OCI-LY3 (cell line): Measurements from ENCODE around the gene ADCY4.

ENCODE experiments used
- H2AFZ ChIP-seq: fragments of 200-600, 300-600 bp; shearing (Covaris generic); 2 replicates; pipeline ENCODE4 v1.6.0; 2014; ENCODE audit warnings: antibody characterized with exemption, low read depth, low read length
- H3K27ac ChIP-seq: fragments of 200-600, 300-600 bp; sonication (generic); 2 replicates; pipeline ENCODE4 v1.5.1; 2014; ENCODE audit warnings: mild to moderate bottlenecking, low read length, moderate library complexity, mixed read lengths
- H3K27me3 ChIP-seq: fragments of 200-600, 300-600 bp; sonication (generic); 2 replicates; pipeline ENCODE4 v1.6.1; 2014; ENCODE audit warnings: low read depth, low read length, mixed read lengths
- H3K36me3 ChIP-seq: fragments of 200-600, 300-600 bp; sonication (generic); replicated peaks from 2 replicates; pipeline ENCODE3; 2014; ENCODE audit warnings: low read depth, low read length, mixed read lengths
- H3K4me1 ChIP-seq: fragments of 300-600, 200-600 bp; sonication (generic); 2 replicates; pipeline ENCODE4 v1.6.1; 2014; ENCODE audit warnings: low read length, mixed read lengths
- H3K4me2 ChIP-seq: fragments of 200-600, 300-600 bp; sonication (generic); 2 replicates; pipeline ENCODE4 v1.6.1; 2014; ENCODE audit warnings: low read length, mixed read lengths
- H3K4me3 ChIP-seq: fragments of 300-600, 200-600 bp; sonication (generic); 2 replicates; pipeline ENCODE4 v1.5.1; 2014; ENCODE audit warnings: antibody characterized with exemption, mild to moderate bottlenecking, low read length, moderate library complexity
- H3K79me2 ChIP-seq: fragments of 300-600, 200-600 bp; shearing (Covaris generic); 2 replicates; pipeline ENCODE4 v1.6.1; 2014; ENCODE audit warnings: mild to moderate bottlenecking, low read length, mixed read lengths
- H3K9ac ChIP-seq: fragments of 300-600, 200-600 bp; shearing (Covaris generic); 2 replicates; pipeline ENCODE4 v1.6.0; 2014; ENCODE audit warnings: mild to moderate bottlenecking, low read length, moderate library complexity
- H3K9me3 ChIP-seq: fragments of 200-600, 300-600 bp; shearing (Covaris generic); 2 replicates; pipeline ENCODE4 v1.6.1; 2014; ENCODE audit warnings: low read length, mixed read lengths; ENCODE audit not compliant: insufficient read depth
- H4K20me1 ChIP-seq: fragments of 200-600, 300-600 bp; sonication (generic); 2 replicates; pipeline ENCODE4 v1.6.1; 2016; ENCODE audit warnings: low read length, mixed read lengths; ENCODE audit not compliant: insufficient read depth
- EZH2phosphoT487 ChIP-seq: fragments of 200-600 bp; shearing (Covaris generic); IDR thresholded peaks from 2 replicates; pipeline ENCODE4 v1.6.1; 2018; ENCODE audit warnings: antibody characterized with exemption, mixed run types, low read depth
- TF ChIP-seq, protein P1 (sequence below): fragments of 200-600, 300-600 bp; sonication (generic); IDR thresholded peaks from 2 replicates; pipeline ENCODE4 v1.5.1; 2014; ENCODE audit warnings: antibody characterized with exemption, low read length, low read depth

Gene ADCY4

DNA sequence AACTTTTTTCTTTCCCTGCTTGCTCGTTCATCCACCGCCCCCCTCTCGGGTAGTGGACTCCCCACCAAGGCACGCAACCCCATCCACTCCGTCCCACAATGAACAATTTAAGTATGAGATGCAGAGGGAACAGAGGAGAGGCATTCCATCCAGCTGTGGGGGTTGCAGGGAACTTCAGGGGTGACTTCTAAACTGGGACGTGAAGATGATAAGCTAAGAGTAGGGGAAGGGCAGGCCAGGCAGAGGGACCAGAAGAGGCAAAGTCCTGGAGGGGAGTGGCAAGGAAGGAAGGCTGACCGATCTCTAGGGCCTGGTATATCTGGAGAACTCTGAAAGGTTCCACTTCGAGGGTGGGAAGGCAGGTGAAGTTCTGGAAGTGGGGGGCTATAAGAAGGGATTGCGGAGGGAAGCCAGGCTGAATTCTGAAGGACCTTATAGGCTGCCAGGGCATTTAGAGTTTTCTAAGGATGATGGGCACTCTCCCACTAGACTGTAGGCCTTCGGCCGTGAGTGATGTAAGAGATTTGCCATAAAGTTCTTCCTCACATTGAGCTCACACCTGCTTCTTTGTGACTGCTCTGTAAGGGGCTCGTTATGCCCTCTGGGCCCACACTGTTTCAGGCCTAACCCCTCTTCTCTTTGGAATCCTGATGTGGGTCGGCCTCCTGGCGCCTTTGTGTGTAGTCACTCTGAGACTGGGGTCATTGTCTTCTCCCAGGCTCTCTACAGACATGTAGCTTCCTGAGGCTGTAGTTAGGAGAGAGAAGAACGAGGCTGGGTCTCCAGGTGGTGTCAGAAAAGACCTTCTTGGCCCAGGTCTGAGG, 45.2 kb upstream of the ADCY4 start:
- H3K27me3 ChIP-seq, result no peaks in the 10 kb centered on the region
- H3K4me3 ChIP-seq, result no peak overlapping the region
- H3K9me3 ChIP-seq, result no peaks in the 10 kb centered on the region
- no peak overlapping the region for H3K4me2 ChIP-seq
- H2AFZ ChIP-seq, result no peak overlapping the region
- no peak for TF ChIP-seq EZH2phosphoT487
- TF ChIP-seq, protein P1, sequence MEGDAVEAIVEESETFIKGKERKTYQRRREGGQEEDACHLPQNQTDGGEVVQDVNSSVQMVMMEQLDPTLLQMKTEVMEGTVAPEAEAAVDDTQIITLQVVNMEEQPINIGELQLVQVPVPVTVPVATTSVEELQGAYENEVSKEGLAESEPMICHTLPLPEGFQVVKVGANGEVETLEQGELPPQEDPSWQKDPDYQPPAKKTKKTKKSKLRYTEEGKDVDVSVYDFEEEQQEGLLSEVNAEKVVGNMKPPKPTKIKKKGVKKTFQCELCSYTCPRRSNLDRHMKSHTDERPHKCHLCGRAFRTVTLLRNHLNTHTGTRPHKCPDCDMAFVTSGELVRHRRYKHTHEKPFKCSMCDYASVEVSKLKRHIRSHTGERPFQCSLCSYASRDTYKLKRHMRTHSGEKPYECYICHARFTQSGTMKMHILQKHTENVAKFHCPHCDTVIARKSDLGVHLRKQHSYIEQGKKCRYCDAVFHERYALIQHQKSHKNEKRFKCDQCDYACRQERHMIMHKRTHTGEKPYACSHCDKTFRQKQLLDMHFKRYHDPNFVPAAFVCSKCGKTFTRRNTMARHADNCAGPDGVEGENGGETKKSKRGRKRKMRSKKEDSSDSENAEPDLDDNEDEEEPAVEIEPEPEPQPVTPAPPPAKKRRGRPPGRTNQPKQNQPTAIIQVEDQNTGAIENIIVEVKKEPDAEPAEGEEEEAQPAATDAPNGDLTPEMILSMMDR, result no peak
- no peaks in the 10 kb centered on the region for H4K20me1 ChIP-seq
- no peak overlapping the region for H3K27ac ChIP-seq
- peaks cover 4% of the 10 kb centered on the region for H3K36me3 ChIP-seq
- H3K9ac ChIP-seq, result no peak overlapping the region
- no peaks in the 10 kb centered on the region for H3K79me2 ChIP-seq
- peaks cover 10% of the 10 kb centered on the region for H3K4me1 ChIP-seq

DNA sequence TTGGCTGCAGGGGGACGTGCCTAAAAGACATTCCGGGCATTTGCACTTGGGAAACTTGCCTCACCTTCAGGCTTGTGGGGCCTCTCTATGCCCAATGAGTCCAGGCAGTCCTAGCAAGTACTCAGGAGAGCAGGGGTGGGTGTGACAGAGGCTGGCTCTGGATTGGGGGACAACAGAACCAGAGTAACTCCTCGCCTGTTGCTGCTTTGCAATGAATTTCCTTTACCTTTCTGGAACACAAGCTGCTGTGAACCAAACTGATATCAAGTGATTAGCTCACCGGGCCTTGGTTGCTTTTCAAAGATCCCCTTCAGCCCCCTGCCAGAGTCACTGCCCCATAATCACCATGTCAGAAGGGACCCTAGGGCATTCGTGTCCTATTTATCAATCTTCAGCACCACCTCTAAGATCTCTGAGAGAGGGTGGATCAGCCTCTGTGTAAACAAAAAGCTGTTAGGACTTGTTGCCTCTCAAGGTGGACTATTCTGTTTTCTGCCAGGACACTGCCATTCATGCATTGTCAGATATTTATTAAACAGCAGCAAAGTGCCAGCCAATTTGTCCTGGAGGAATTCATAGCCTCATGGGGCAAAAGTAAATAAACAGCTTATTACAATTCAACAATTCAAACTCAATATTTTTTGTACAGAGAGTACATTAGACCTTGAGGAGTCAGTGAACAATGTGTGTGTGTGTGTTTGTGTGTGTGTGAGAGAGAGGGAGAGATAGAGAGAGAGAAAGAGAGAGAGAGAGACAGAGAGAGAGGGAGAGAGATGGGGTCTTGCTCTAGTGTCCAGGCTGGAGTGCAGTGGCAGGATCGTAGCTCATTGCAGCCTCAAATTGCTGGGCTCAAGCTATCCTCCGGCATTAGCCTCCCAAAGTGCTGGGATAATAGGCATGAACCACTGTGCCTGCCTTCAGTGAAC, 44.4 kb upstream of the ADCY4 start:
- H3K27ac ChIP-seq, result no peak overlapping the region
- H3K4me2 ChIP-seq, result no peak overlapping the region
- no peak for TF ChIP-seq EZH2phosphoT487
- TF ChIP-seq, protein P1, result no peak
- H3K4me3 ChIP-seq, result no peak overlapping the region
- H3K9ac ChIP-seq, result no peak overlapping the region
- H3K79me2 ChIP-seq, result no peaks in the 10 kb centered on the region
- H3K4me1 ChIP-seq, result peaks cover 10% of the 10 kb centered on the region
- no peaks in the 10 kb centered on the region for H3K9me3 ChIP-seq
- H3K27me3 ChIP-seq, result no peaks in the 10 kb centered on the region
- no peak overlapping the region for H2AFZ ChIP-seq
- peaks cover 4% of the 10 kb centered on the region for H3K36me3 ChIP-seq
- no peaks in the 10 kb centered on the region for H4K20me1 ChIP-seq

DNA sequence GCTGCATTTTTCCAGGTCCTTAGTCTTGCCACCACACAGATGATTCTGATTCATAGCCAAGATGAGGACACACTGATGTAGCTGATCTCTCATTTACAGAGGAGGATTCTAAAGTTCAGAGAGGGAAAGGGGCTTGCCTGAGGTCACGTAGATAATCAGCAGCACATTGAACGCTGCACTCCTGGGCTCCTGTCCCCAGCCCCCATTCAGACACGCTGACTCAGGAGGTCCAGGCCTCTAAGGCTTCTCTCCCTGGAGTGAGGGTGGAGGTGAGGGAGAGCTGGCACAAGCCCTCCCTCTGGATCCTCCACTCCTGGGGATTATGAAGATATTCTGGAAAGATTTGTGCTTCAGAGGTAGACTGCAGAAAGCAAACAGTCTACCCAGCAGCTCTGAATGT, 43.5 kb upstream of the ADCY4 start:
- TF ChIP-seq, protein P1, result no peak
- no peak for TF ChIP-seq EZH2phosphoT487
- Histone ChIP-seq H3K27ac (no peak overlapping the region), H3K4me1 (peaks cover 10% of the 10 kb centered on the region), H3K4me3 (no peak overlapping the region), H3K27me3 (no peaks in the 10 kb centered on the region), H3K4me2 (no peak overlapping the region), H3K9ac (no peak overlapping the region), H3K36me3 (peaks cover 6% of the 10 kb centered on the region), H4K20me1 (no peaks in the 10 kb centered on the region), H3K9me3 (no peaks in the 10 kb centered on the region), H2AFZ (no peak overlapping the region), H3K79me2 (no peaks in the 10 kb centered on the region)

DNA sequence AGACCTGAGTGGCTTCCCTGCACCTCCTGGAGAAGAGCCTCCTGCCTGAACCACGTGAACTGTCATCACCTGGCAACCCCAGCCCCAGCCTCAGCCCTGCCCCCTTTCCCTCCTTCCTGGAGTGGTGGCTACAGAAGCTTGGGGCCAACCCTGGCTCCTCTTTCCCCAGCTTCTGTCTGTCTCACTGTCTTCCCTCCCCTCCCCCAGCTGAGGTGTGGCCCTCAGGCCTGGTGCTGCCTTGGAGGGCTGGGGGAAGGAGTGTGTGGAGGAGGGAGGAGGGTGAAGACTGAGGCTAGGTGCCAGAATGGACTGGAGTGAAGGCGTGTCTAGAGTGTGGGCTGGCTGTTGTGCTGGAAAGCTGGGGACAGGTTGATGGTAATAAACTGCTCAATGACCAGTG, 42.8 kb upstream of the ADCY4 start:
- peaks cover 12% of the 10 kb centered on the region for H3K36me3 ChIP-seq
- H3K4me1 ChIP-seq, result peaks cover 10% of the 10 kb centered on the region
- no peaks in the 10 kb centered on the region for H3K27me3 ChIP-seq
- H3K4me3 ChIP-seq, result no peak overlapping the region
- no peaks in the 10 kb centered on the region for H3K79me2 ChIP-seq
- H4K20me1 ChIP-seq, result no peaks in the 10 kb centered on the region
- no peaks in the 10 kb centered on the region for H3K9me3 ChIP-seq
- no peak overlapping the region for H2AFZ ChIP-seq
- H3K4me2 ChIP-seq, result no peak overlapping the region
- TF ChIP-seq, protein P1, result no peak
- no peak for TF ChIP-seq EZH2phosphoT487
- H3K27ac ChIP-seq, result no peak overlapping the region
- no peak overlapping the region for H3K9ac ChIP-seq
